ENCODE results near the gene VWF.

VWF gene

GRCh38 chr12:6135071-6135470 is 10.6 kb upstream of the VWF start:
- DNase-seq (ENCODE audit: extremely low spot score): no peak
- CTCF ChIA-PET: no interaction called here
- POLR2A ChIA-PET: no interaction called here
- no peak for TF ChIP-seq TARDBP (IDR thresholded peaks at IDR 0.05)
- no peak for TF ChIP-seq LEF1 (IDR thresholded peaks at IDR 0.05; ENCODE audit: borderline replicate concordance)
- no peak for TF ChIP-seq NFRKB (IDR thresholded peaks at IDR 0.05)
- TF ChIP-seq HDGF (IDR thresholded peaks at IDR 0.05; ENCODE audit: borderline replicate concordance): no peak
- TF ChIP-seq FOXM1 (IDR thresholded peaks at IDR 0.05; ENCODE audit: borderline replicate concordance): no peak

GRCh38 chr12:6133642-6134041 is 9.2 kb upstream of the VWF start:
- CTCF ChIA-PET: no interaction called here
- no peak for TF ChIP-seq NFRKB (IDR thresholded peaks at IDR 0.05)
- no peak for TF ChIP-seq TARDBP (IDR thresholded peaks at IDR 0.05)
- TF ChIP-seq ARNT (IDR thresholded peaks at IDR 0.05): no peak
- no peak for TF ChIP-seq PKNOX1 (IDR thresholded peaks at IDR 0.05)
- no peak for TF ChIP-seq CTBP1 (IDR thresholded peaks at IDR 0.05; ENCODE audit: borderline replicate concordance)
- TF ChIP-seq ZNF384 (IDR thresholded peaks at IDR 0.05): no peak
- TF ChIP-seq SUZ12 (IDR thresholded peaks at IDR 0.05): no peak
- TF ChIP-seq BHLHE40 (IDR thresholded peaks at IDR 0.05; ENCODE audit: borderline replicate concordance): no peak
- no peak for TF ChIP-seq FOXA1 (IDR thresholded peaks at IDR 0.05)
- TF ChIP-seq FOXM1 (IDR thresholded peaks at IDR 0.05; ENCODE audit: borderline replicate concordance): no peak
- TF ChIP-seq SP1 (IDR thresholded peaks at IDR 0.05): no peak
- no peak for TF ChIP-seq L3MBTL2 (conservative IDR thresholded peaks at IDR 0.05)
- TF ChIP-seq LEF1 (IDR thresholded peaks at IDR 0.05; ENCODE audit: borderline replicate concordance): no peak
- POLR2A ChIA-PET: no interaction called here
- no peak for DNase-seq (ENCODE audit: extremely low spot score)

- no peak for TF ChIP-seq PKNOX1 (IDR thresholded peaks at IDR 0.05)
- TF ChIP-seq SUZ12 (IDR thresholded peaks at IDR 0.05): no peak
- no peak for TF ChIP-seq NFRKB (IDR thresholded peaks at IDR 0.05)
- TF ChIP-seq ELF4 (IDR thresholded peaks at IDR 0.05): no peak
- TF ChIP-seq ARNT (IDR thresholded peaks at IDR 0.05): no peak
- no peak for TF ChIP-seq FOXM1 (IDR thresholded peaks at IDR 0.05; ENCODE audit: borderline replicate concordance)
- no peak for TF ChIP-seq ZNF384 (IDR thresholded peaks at IDR 0.05)
- no peak for TF ChIP-seq SP1 (IDR thresholded peaks at IDR 0.05)
- TF ChIP-seq FOXA1 (IDR thresholded peaks at IDR 0.05): no peak
- TF ChIP-seq FOXK2 (IDR thresholded peaks at IDR 0.05): no peak
- no peak for TF ChIP-seq L3MBTL2 (conservative IDR thresholded peaks at IDR 0.05)
- POLR2A ChIA-PET: no interaction called here
- CTCF ChIA-PET: no interaction called here
- no peak for DNase-seq (ENCODE audit: extremely low spot score)
Observed at GRCh38 chr12:6132496-6132895, 8.0 kb upstream of the VWF start.

GRCh38 chr12:6125310-6125608 is 789 bp upstream of the VWF start:
- ChIA-PET CTCF (interaction anchor here (0.8 kb wide), 1 partner anchor 29 kb away, joined by 3 read pairs; no protein-coding TSS in a partner anchor), POLR2A (no interaction called here)
- DNase-seq (ENCODE audit: extremely low spot score): no peak
- TF ChIP-seq SP1 (IDR thresholded peaks at IDR 0.05): no peak
- TF ChIP-seq FOXM1 (IDR thresholded peaks at IDR 0.05; ENCODE audit: borderline replicate concordance): no peak
- TF ChIP-seq CTBP1 (IDR thresholded peaks at IDR 0.05; ENCODE audit: borderline replicate concordance): no peak
- TF ChIP-seq TARDBP (IDR thresholded peaks at IDR 0.05): no peak
- no peak for TF ChIP-seq FOXK2 (IDR thresholded peaks at IDR 0.05)
- TF ChIP-seq ZNF384 (IDR thresholded peaks at IDR 0.05): no peak
- no peak for TF ChIP-seq NFRKB (IDR thresholded peaks at IDR 0.05)

GRCh38 chr12:6123258-6123657 is 1.2 kb downstream of the VWF start:
- TF ChIP-seq ZNF384 (IDR thresholded peaks at IDR 0.05) (no peak), SP1 (IDR thresholded peaks at IDR 0.05) (no peak), L3MBTL2 (conservative IDR thresholded peaks at IDR 0.05) (no peak)
- DNase-seq (ENCODE audit: extremely low spot score): no peak
- CTCF ChIA-PET: no interaction called here
- POLR2A ChIA-PET: interaction anchor here (0.6 kb wide), 1 partner anchor 104 kb away, joined by 3 read pairs; no protein-coding TSS in a partner anchor

- CTCF ChIA-PET: no interaction called here
- TF ChIP-seq BHLHE40 (IDR thresholded peaks at IDR 0.05; ENCODE audit: borderline replicate concordance) (no peak), TARDBP (IDR thresholded peaks at IDR 0.05) (no peak), FOXM1 (IDR thresholded peaks at IDR 0.05; ENCODE audit: borderline replicate concordance) (no peak), PKNOX1 (IDR thresholded peaks at IDR 0.05) (no peak), ZNF384 (IDR thresholded peaks at IDR 0.05) (no peak), ELF4 (IDR thresholded peaks at IDR 0.05) (no peak), FOXK2 (IDR thresholded peaks at IDR 0.05) (no peak), LEF1 (IDR thresholded peaks at IDR 0.05; ENCODE audit: borderline replicate concordance) (no peak), CTBP1 (IDR thresholded peaks at IDR 0.05; ENCODE audit: borderline replicate concordance) (no peak), L3MBTL2 (conservative IDR thresholded peaks at IDR 0.05) (no peak), SP1 (IDR thresholded peaks at IDR 0.05) (no peak), SUZ12 (IDR thresholded peaks at IDR 0.05) (no peak), FOXA1 (IDR thresholded peaks at IDR 0.05) (no peak), HDGF (IDR thresholded peaks at IDR 0.05; ENCODE audit: borderline replicate concordance) (no peak), ARNT (IDR thresholded peaks at IDR 0.05) (no peak), NFRKB (IDR thresholded peaks at IDR 0.05) (no peak)
- POLR2A ChIA-PET: no interaction called here
Observed at GRCh38 chr12:6122201-6122600, 2.3 kb downstream of the VWF start.

GRCh38 chr12:6120796-6121473 is 3.5 kb downstream of the VWF start:
- ChIA-PET POLR2A (no interaction called here), CTCF (interaction anchor here (1.4 kb wide), 1 partner anchor 75 kb away, joined by 4 read pairs; no protein-coding TSS in a partner anchor)
- DNase-seq (ENCODE audit: extremely low spot score): no peak
- TF ChIP-seq CTBP1 (IDR thresholded peaks at IDR 0.05; ENCODE audit: borderline replicate concordance) (no peak), ELF4 (IDR thresholded peaks at IDR 0.05) (no peak), TARDBP (IDR thresholded peaks at IDR 0.05) (no peak), NFRKB (IDR thresholded peaks at IDR 0.05) (no peak), LEF1 (IDR thresholded peaks at IDR 0.05; ENCODE audit: borderline replicate concordance) (no peak), FOXM1 (IDR thresholded peaks at IDR 0.05; ENCODE audit: borderline replicate concordance) (no peak), SP1 (IDR thresholded peaks at IDR 0.05) (no peak), FOXK2 (IDR thresholded peaks at IDR 0.05) (no peak)

More at GRCh38 chr12:6122201-6122600, 2.3 kb downstream of the VWF start:
- DNase-seq (ENCODE audit: extremely low spot score): no peak

Data from HEK293T (cell line).